ENCODE data around the gene CDH24. TPM values are rescaled to one million over a fixed set of nuclear protein-coding genes. Genes with fewer than 3 reads are reported as not detected.

CDH24 gene
- total and polyA plus RNA-seq, 2 donors (not counting 1 experiment from before 2014, with no cell fraction given), result 0.96 to 1.0 TPM

DNA sequence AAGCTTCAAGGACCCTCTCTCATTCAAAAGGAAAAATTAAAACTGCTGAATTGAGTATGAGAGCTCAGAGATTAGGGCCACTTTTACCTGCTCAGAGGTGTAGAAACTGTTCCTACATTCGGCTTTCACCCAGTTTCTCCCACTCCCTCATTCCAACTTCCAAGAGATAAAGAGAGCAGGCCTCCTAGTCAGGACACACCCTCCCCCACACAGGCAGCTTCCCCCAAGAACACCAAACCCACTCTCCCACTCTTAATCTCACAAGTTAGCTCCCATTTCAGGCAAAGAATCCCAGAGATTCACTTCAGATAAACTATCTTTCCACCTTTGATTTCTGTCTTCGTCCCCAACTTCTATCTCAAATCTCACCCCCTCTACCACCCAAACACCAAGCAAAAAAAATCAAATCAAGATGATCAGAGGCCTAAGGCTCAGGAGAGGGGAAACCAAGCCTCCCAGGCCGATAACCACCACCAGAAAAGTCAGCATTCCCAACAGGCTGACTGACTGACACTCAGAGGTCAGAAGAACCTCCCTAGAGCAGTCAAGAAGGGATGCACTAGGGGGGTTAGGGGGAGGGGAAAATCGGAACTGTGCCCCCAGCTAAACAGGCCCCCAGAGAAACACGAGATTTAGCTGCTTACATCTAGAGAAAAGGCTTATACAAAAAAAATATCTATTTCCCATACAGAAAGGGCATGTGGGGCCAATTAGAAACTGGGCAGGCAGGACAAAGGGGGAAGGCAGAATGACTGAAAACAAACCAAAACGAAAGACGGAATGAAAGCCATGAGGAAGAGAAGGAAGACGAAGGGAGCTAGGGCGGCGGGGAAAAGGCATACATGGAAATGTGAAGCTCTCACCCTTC lies 13.2 kb upstream of the CDH24 start:
- H3K4me1 ChIP-seq (ENCODE audit: control insufficient read depth in 2 of 2, insufficient read depth in 2 of 2, low read length in 2 of 2), result peaks cover 21 to 41% of the 10 kb centered on the region in 2 donors
- intact Hi-C loops (cut with micrococcal nuclease), result no loop called here
- POLR2A ChIA-PET, result interaction anchor here (0.5 kb wide), 1 partner anchor 143 kb away, joined by 4 read pairs; no protein-coding TSS in a partner anchor
- TF ChIP-seq CTCF (IDR thresholded peaks at IDR 0.05) (no peak), EZH2 (IDR thresholded peaks at IDR 0.05; ENCODE audit: borderline replicate concordance, insufficient read depth, low read depth, low read length, poor library complexity, severe bottlenecking) (no peak)
- Mint-ChIP-seq H3K27me3 (no peaks in the 10 kb centered on the region), H3K4me1 (peaks cover 40% of the 10 kb centered on the region), H3K27ac (peak overlapping the region; percentile 92), H3K4me3 (peak overlapping the region; percentile 98), H3K9me3 (ENCODE audit: insufficient read depth) (no peaks in the 10 kb centered on the region)
- no peak for ATAC-seq (ENCODE audit: low read depth)
- CTCF ChIA-PET, result interaction anchor here (0.6 to 4.6 kb wide), 15 partner anchors 10 to 566 kb away, joined by 3 to 34 read pairs (median 5); partner anchors contain the start of genes ACIN1, AJUBA, C14orf119 and CDH24
- peaks cover 43% of the 10 kb centered on the region for H3K79me2 ChIP-seq (ENCODE audit: control insufficient read depth, insufficient read depth, low read length)
- peak overlapping the region; percentile 51 to 76 for H3K27ac ChIP-seq (ENCODE audit: low read length in 2 of 2)
- H2AFZ ChIP-seq (ENCODE audit: insufficient read depth, low read depth, low read length, poor library complexity, severe bottlenecking), result peak overlapping the region; percentile 63
- H4K20me1 ChIP-seq (ENCODE audit: control insufficient read depth, insufficient read depth, low read length, poor library complexity, severe bottlenecking), result peaks cover 46% of the 10 kb centered on the region
- DNase-seq, result peak; percentile 14
- H3K4me3 ChIP-seq (ENCODE audit: control extremely low read depth in 1 of 5, extremely low read depth in 1 of 5, insufficient read depth in 1 of 5, low read depth in 2 of 5, low read length in 4 of 5), result peak overlapping the region in 4 of 5 experiments; percentile 53 to 73 (median 64)
- peaks cover 5 to 63% of the 10 kb centered on the region in 2 experiments for H3K36me3 ChIP-seq (replicated peaks in 1 of 2; ENCODE audit: control extremely low read depth in 1 of 2, control insufficient read depth in 1 of 2, extremely low read depth in 1 of 2, insufficient read depth in 2 of 2, low read length in 1 of 2)
- H3K27me3 ChIP-seq (replicated peaks in 1 of 4; ENCODE audit: control extremely low read depth in 1 of 4, control insufficient read depth in 3 of 4, insufficient read depth in 4 of 4, low read length in 3 of 4), result no peaks in the 10 kb centered on the region
- H3K9ac ChIP-seq (ENCODE audit: low read length), result peak overlapping the region; percentile 65
- H3K4me2 ChIP-seq (replicated peaks; ENCODE audit: low read depth, low read length, poor library complexity, severe bottlenecking), result peak overlapping the region; percentile 75
- WGBS (ENCODE audit: insufficient coverage), result 67% methylated on average over 2 of the region's 10 CpGs
- no peaks in the 10 kb centered on the region for H3K9me3 ChIP-seq (ENCODE audit: control extremely low read depth in 1 of 3, control insufficient read depth in 2 of 3, insufficient read depth in 1 of 3, low read length in 2 of 3)

All from B cell (primary cell).